HepG2 (cell line): ENCODE results near the gene ARMH1. TPM values are rescaled to one million over a fixed set of nuclear protein-coding genes. Genes with fewer than 3 reads are reported as not detected.

Experiments used
- EEA1 ChIP-seq: sonication (generic); formaldehyde crosslinking; IDR thresholded peaks from 2 replicates; pipeline ENCODE4 v1.5.1; 2020; ENCODE audit warnings: mild to moderate bottlenecking, missing genetic modification reagents, borderline replicate concordance
- EHMT2 ChIP-seq: fragments of 200-600 bp; sonication (generic); IDR thresholded peaks from 2 replicates; pipeline ENCODE4 v1.7.0; 2017; ENCODE audit warnings: antibody characterized with exemption, low read depth, low read length, borderline replicate concordance
- HOXA9 ChIP-seq: sonication (generic); formaldehyde crosslinking; IDR thresholded peaks from 2 replicates; pipeline ENCODE4 v1.8.1; 2022; ENCODE audit warnings: missing genetic modification reagents, mild to moderate bottlenecking, moderate library complexity, borderline replicate concordance
- JUN ChIP-seq: sonication (generic); formaldehyde crosslinking; IDR thresholded peaks from 2 replicates; pipeline ENCODE4 v1.4.0; 2020; ENCODE audit warnings: mild to moderate bottlenecking, missing genetic modification reagents
- MAFG ChIP-seq: sonication (generic); formaldehyde crosslinking; IDR thresholded peaks from 2 replicates; pipeline ENCODE4 v1.5.1; 2020; ENCODE audit warnings: mild to moderate bottlenecking, missing genetic modification reagents
- NBN ChIP-seq: fragments of 450-650 bp; conservative IDR thresholded peaks from 2 replicates; pipeline ENCODE4 v1.6.1; 2017
- NFKB2 ChIP-seq: sonication (generic); formaldehyde crosslinking; IDR thresholded peaks from 2 replicates; pipeline ENCODE4 v1.4.0; 2020; ENCODE audit warnings: missing genetic modification reagents, borderline replicate concordance
- NPAS2 ChIP-seq: sonication (generic); formaldehyde crosslinking; IDR thresholded peaks from 2 replicates; pipeline ENCODE4 v1.8.0; 2022; ENCODE audit warnings: mild to moderate bottlenecking, missing genetic modification reagents, borderline replicate concordance
- NR1H2 ChIP-seq: sonication (generic); formaldehyde crosslinking; IDR thresholded peaks from 2 replicates; pipeline ENCODE4 v1.8.1; 2022; ENCODE audit warnings: low read depth, missing genetic modification reagents, borderline replicate concordance
- PHB2 ChIP-seq: fragments of 450-650 bp; IDR thresholded peaks from 2 replicates; pipeline ENCODE4 v1.6.1; 2018; ENCODE audit not compliant: partially characterized antibody
- POGK ChIP-seq: sonication (generic); formaldehyde crosslinking; conservative IDR thresholded peaks from 2 replicates; pipeline ENCODE4 v1.8.0; 2022; ENCODE audit warnings: mild to moderate bottlenecking, moderate library complexity, missing genetic modification reagents
- RFXAP ChIP-seq: sonication (generic); formaldehyde crosslinking; IDR thresholded peaks from 2 replicates; pipeline ENCODE4 v1.4.0; 2020; ENCODE audit warnings: missing genetic modification reagents, borderline replicate concordance
- RXRB ChIP-seq: IDR thresholded peaks from 2 replicates; pipeline ENCODE4 v1.6.1; 2016; ENCODE audit warnings: borderline replicate concordance, missing genetic modification reagents, missing compliant biosample characterization
- SCMH1 ChIP-seq: sonication (generic); formaldehyde crosslinking; IDR thresholded peaks from 2 replicates; pipeline ENCODE4 v1.9.0; 2021; ENCODE audit warnings: missing genetic modification reagents, mild to moderate bottlenecking, borderline replicate concordance
- SMAD3 ChIP-seq: sonication (generic); formaldehyde crosslinking; IDR thresholded peaks from 2 replicates; pipeline ENCODE4 v1.4.0; 2020; ENCODE audit warnings: missing genetic modification reagents
- SMARCE1 ChIP-seq: fragments of 450-650 bp; IDR thresholded peaks from 2 replicates; pipeline ENCODE4 v1.6.1; 2017; ENCODE audit warnings: borderline replicate concordance
- SRF ChIP-seq: IDR thresholded peaks from 2 replicates; pipeline ENCODE4 v1.6.1; 2011; ENCODE audit warnings: mild to moderate bottlenecking, low read depth, low read length, moderate library complexity
- TP53 ChIP-seq: sonication (generic); formaldehyde crosslinking; conservative IDR thresholded peaks from 2 replicates; pipeline ENCODE4 v1.4.0; 2020; ENCODE audit warnings: missing genetic modification reagents
- ZBTB21 ChIP-seq: sonication (generic); formaldehyde crosslinking; IDR thresholded peaks from 2 replicates; pipeline ENCODE4 v1.4.0; 2020; ENCODE audit warnings: missing genetic modification reagents
- ZBTB7B ChIP-seq: sonication (generic); formaldehyde crosslinking; IDR thresholded peaks from 2 replicates; pipeline ENCODE4 v1.4.0; 2020; ENCODE audit warnings: missing genetic modification reagents
- ZFYVE20 ChIP-seq: sonication (generic); formaldehyde crosslinking; IDR thresholded peaks from 2 replicates; pipeline ENCODE4 v1.8.0; 2023; ENCODE audit warnings: low read depth, mild to moderate bottlenecking, moderate library complexity, missing genetic modification reagents, borderline replicate concordance
- ZNF18 ChIP-seq: sonication (generic); formaldehyde crosslinking; IDR thresholded peaks from 2 replicates; pipeline ENCODE4 v1.8.0; 2022; ENCODE audit warnings: mild to moderate bottlenecking, missing genetic modification reagents; ENCODE audit not compliant: insufficient replicate concordance
- ZNF205 ChIP-seq: IDR thresholded peaks from 2 replicates; pipeline ENCODE4 v1.6.1; 2018; ENCODE audit warnings: missing biosample characterization, missing genetic modification reagents
- ZNF235 ChIP-seq: sonication (generic); formaldehyde crosslinking; IDR thresholded peaks from 2 replicates; pipeline ENCODE4 v1.8.1; 2023; ENCODE audit warnings: mild to moderate bottlenecking, missing genetic modification reagents, borderline replicate concordance
- ZNF431 ChIP-seq: sonication (generic); formaldehyde crosslinking; IDR thresholded peaks from 2 replicates; pipeline ENCODE4 v1.9.0; 2022; ENCODE audit warnings: missing genetic modification reagents, low read depth, mild to moderate bottlenecking, borderline replicate concordance
- ZNF550 ChIP-seq: sonication (generic); formaldehyde crosslinking; IDR thresholded peaks from 2 replicates; pipeline ENCODE4 v1.4.0; 2020; ENCODE audit warnings: mild to moderate bottlenecking, missing genetic modification reagents, borderline replicate concordance
- ZNF556 ChIP-seq: sonication (generic); formaldehyde crosslinking; IDR thresholded peaks from 2 replicates; pipeline ENCODE4 v1.4.0; 2020; ENCODE audit warnings: mild to moderate bottlenecking, missing genetic modification reagents, borderline replicate concordance
- ZNF605 ChIP-seq: sonication (generic); formaldehyde crosslinking; IDR thresholded peaks from 2 replicates; pipeline ENCODE4 v1.8.0; 2022; ENCODE audit warnings: mild to moderate bottlenecking, missing genetic modification reagents
- ZSCAN31 ChIP-seq: sonication (generic); formaldehyde crosslinking; IDR thresholded peaks from 2 replicates; pipeline ENCODE4 v1.5.0; 2020; ENCODE audit warnings: low read depth, mild to moderate bottlenecking, missing genetic modification reagents
- polyA plus RNA-seq, 8 experiments: library from polyadenylated mRNA; depleted of rRNA in 3 of 8; stranded (reverse) in 7 of 8; unstranded in 1 of 8; fragments of >200 nt; fragmentation: Illumina TruSeq in 4 of 8; extraction: Trizol in 4 of 8; gene quantifications; 2 replicates each; pipeline versions ENCODE4 v1.2.1 to v1.2.3, GENCODE V29; 2011 to 2016; ENCODE audit warnings: low read depth in 4 of 8, missing spikeins in 1 of 8, mixed read lengths in 1 of 8; ENCODE audit not compliant: insufficient read depth in 1 of 8
- total RNA-seq, 5 experiments: library from RNA; depleted of rRNA; stranded (reverse); fragments of >200 nt; fragmentation: Illumina TruSeq; extraction: Trizol; gene quantifications; 2 replicates each; pipeline ENCODE4 v1.2.3, GENCODE V29; 2016; ENCODE audit warnings: low read depth in 1 of 5

Gene ARMH1
- total and polyA plus RNA-seq, 2 of the 13 experiments (the other 11 are each of a cell fraction or from before 2014, with no cell fraction given): 0.69 TPM; not detected in 1

- TF ChIP-seq PHB2 (no peak), ZNF205 (CRISPR knock-in tag) (no peak), EHMT2 (no peak), ZFYVE20 (CRISPR knock-in tag) (no peak), ZBTB21 (CRISPR knock-in tag) (no peak), ZBTB7B (CRISPR knock-in tag) (no peak), NBN (no peak), ZNF431 (CRISPR knock-in tag) (no peak), RXRB (CRISPR knock-in tag) (peak; percentile 70; the same call in 1 of the 2 replicates), EEA1 (no peak), NFKB2 (CRISPR knock-in tag) (no peak), ZNF235 (CRISPR knock-in tag) (no peak), ZNF556 (no peak; the same call in 1 of the 2 replicates), POGK (CRISPR knock-in tag) (no peak), TP53 (CRISPR knock-in tag) (no peak), JUN (CRISPR knock-in tag) (no peak), SMAD3 (CRISPR knock-in tag) (0 out of 2 replicates have a peak, but pooled peaks have one; percentile 28), SRF (no peak), ZSCAN31 (CRISPR knock-in tag) (peak; percentile 65; the same call in 1 of the 2 replicates), ZNF550 (CRISPR knock-in tag) (no peak), RFXAP (CRISPR knock-in tag) (no peak), HOXA9 (CRISPR knock-in tag) (no peak), ZNF605 (no peak), SCMH1 (CRISPR knock-in tag) (no peak), SMARCE1 (no peak), NR1H2 (CRISPR knock-in tag) (no peak), ZNF18 (CRISPR knock-in tag) (no peak), MAFG (CRISPR knock-in tag) (no peak), NPAS2 (no peak)
These were observed 2.8 kb downstream of the ARMH1 start (continued) for GRCh38 chr1:44677201-44677766.
